Activated gamma-delta T cell (primary cell): ENCODE measurements around the gene ADAMTS12.

Experiments
- DNase-seq: peaks from one replicate; lab custom pipeline; 2025; lab: John Stamatoyannopoulos, UW

Gene ADAMTS12

GRCh38 chr5:33842456-33842855, 49.3 kb downstream of the ADAMTS12 start:
- DNase-seq, result no peak

- DNase-seq, result no peak
Measured at GRCh38 chr5:33841891-33842290, 49.9 kb downstream of the ADAMTS12 start.

GRCh38 chr5:33840927-33841547, 50.8 kb downstream of the ADAMTS12 start:
- no peak for DNase-seq

- DNase-seq, result no peak
Measured at GRCh38 chr5:33837301-33837700, 54.5 kb downstream of the ADAMTS12 start.

GRCh38 chr5:33834334-33834733, 57.5 kb downstream of the ADAMTS12 start:
- DNase-seq, result no peak

- no peak for DNase-seq
Measured at GRCh38 chr5:33833237-33833575, 58.6 kb downstream of the ADAMTS12 start.

- no peak for DNase-seq
Measured at GRCh38 chr5:33832404-33833236, 59.2 kb downstream of the ADAMTS12 start.

- no peak for DNase-seq
Measured at GRCh38 chr5:33831041-33831440, 60.7 kb downstream of the ADAMTS12 start.

GRCh38 chr5:33829430-33829829, 62.4 kb downstream of the ADAMTS12 start:
- DNase-seq, result no peak

- no peak for DNase-seq
Measured at GRCh38 chr5:33828626-33829308, 63.0 kb downstream of the ADAMTS12 start.

- DNase-seq, result no peak
Measured at GRCh38 chr5:33827885-33828284, 63.9 kb downstream of the ADAMTS12 start.

GRCh38 chr5:33827018-33827707, 64.6 kb downstream of the ADAMTS12 start:
- no peak for DNase-seq

GRCh38 chr5:33824516-33825195, 67.1 kb downstream of the ADAMTS12 start:
- DNase-seq, result no peak

GRCh38 chr5:33817301-33817700, 74.5 kb downstream of the ADAMTS12 start:
- DNase-seq, result no peak

GRCh38 chr5:33816791-33817190, 75.0 kb downstream of the ADAMTS12 start:
- no peak for DNase-seq

- DNase-seq, result no peak
Measured at GRCh38 chr5:33812746-33813145, 79.0 kb downstream of the ADAMTS12 start.

- no peak for DNase-seq
Measured at GRCh38 chr5:33810491-33811120, 81.2 kb downstream of the ADAMTS12 start.

- no peak for DNase-seq
Measured at GRCh38 chr5:33809936-33810335, 81.9 kb downstream of the ADAMTS12 start.

- no peak for DNase-seq
Measured at GRCh38 chr5:33808699-33809098, 83.1 kb downstream of the ADAMTS12 start.

GRCh38 chr5:33807771-33808170, 84.0 kb downstream of the ADAMTS12 start:
- DNase-seq, result no peak

- DNase-seq, result no peak
Measured at GRCh38 chr5:33806738-33807442, 84.9 kb downstream of the ADAMTS12 start.
